K562 (cell line): ENCODE data around the gene LRRC70. TPM values are rescaled to one million over a fixed set of nuclear protein-coding genes. Genes with fewer than 3 reads are reported as not detected.

Experiments
- ATAC-seq: fragments of 200-7000 bp; cut with Tn5 transposase; 3 replicates; pipeline ENCODE4 v1.9.1; 2020; ENCODE audit warnings: moderate library complexity
- BruUV-seq: library from RNA; stranded (reverse); fragments of 400-500 nt; replicated peaks from 2 replicates; lab custom pipeline; 2021; lab: Mats Ljungman, UMichigan
- CTCF ChIA-PET: fragments of 300-600 bp; formaldehyde crosslinking; extraction: SDS; loops from one replicate; lab custom pipeline; 2021; ENCODE audit warnings: low intra/inter-chr PET ratio; lab: Yijun Ruan, JAX
- POLR2A ChIA-PET: fragments of 300-600, 350-650 bp; sonication (Branson Sonifier 250); formaldehyde crosslinking; extraction: SDS; loops from one replicate; lab custom pipeline; 2021; ENCODE audit warnings: antibody characterized with exemption, inconsistent platforms; lab: Yijun Ruan, JAX
- DNase-seq, 4 experiments: peaks; one replicate each; pipeline versions ENCODE4 v3.0.0 to v3.0.0-alpha.2; 2011 to 2018; ENCODE audit warnings: low spot score in 3 of 4, mixed read lengths in 3 of 4; ENCODE audit errors: extremely low read depth in 1 of 4
- FAIRE-seq: peaks from 2 replicates; lab custom pipeline; 2011; peaks lifted over from hg19 to GRCh38; lab: Jason Lieb, UNC
- H2AFZ ChIP-seq: 2 replicates; pipeline ENCODE4 v1.6.0; 2011; ENCODE audit warnings: low read depth, low read length, control low read depth, inconsistent platforms
- H3K27ac ChIP-seq: fragments of 200-600 bp; 3 replicates; pipeline ENCODE4 v1.8.0; 2011; ENCODE audit warnings: low read depth, mild to moderate bottlenecking, control low read depth, inconsistent platforms, low read length, moderate library complexity, mixed read lengths; ENCODE audit errors: extremely low read depth
- H3K27me3 ChIP-seq, 2 experiments: fragments of 300-600 bp in 1 of 2; 2 replicates in 1 of 2; 3 replicates in 1 of 2; pipeline versions ENCODE4 v1.6.0 to v1.8.0; 2011; ENCODE audit warnings: inconsistent platforms in 2 of 2, low read length in 2 of 2, mild to moderate bottlenecking in 1 of 2, mixed read lengths in 1 of 2, moderate library complexity in 1 of 2; ENCODE audit not compliant: control insufficient read depth in 2 of 2, insufficient read depth in 2 of 2
- H3K36me3 ChIP-seq: fragments of 300-600 bp; 3 replicates; pipeline ENCODE4 v1.8.0; 2011; ENCODE audit warnings: mild to moderate bottlenecking, low read length, inconsistent platforms; ENCODE audit not compliant: control insufficient read depth, insufficient read depth
- H3K4me1 ChIP-seq, 2 experiments: fragments of 200-600 bp in 1 of 2; replicated peaks in 1 of 2; 2 replicates in 1 of 2; 3 replicates in 1 of 2; pipeline versions ENCODE4 v1.5.1 to v1.8.0; 2011; ENCODE audit warnings: inconsistent platforms in 2 of 2, low read length in 2 of 2, mild to moderate bottlenecking in 1 of 2, mixed read lengths in 1 of 2, moderate library complexity in 1 of 2; ENCODE audit not compliant: control insufficient read depth in 2 of 2, insufficient read depth in 2 of 2
- H3K4me2 ChIP-seq: 2 replicates; pipeline ENCODE4 v1.6.1; 2011; ENCODE audit warnings: low read length, control low read depth, inconsistent platforms, mixed read lengths; ENCODE audit not compliant: insufficient read depth
- H3K4me3 ChIP-seq: fragments of 200-600 bp; sonication (generic), shearing (Covaris generic); 2 replicates; pipeline ENCODE4 v1.5.1; 2016; ENCODE audit warnings: control low read depth, inconsistent platforms
- H3K79me2 ChIP-seq: fragments of 200-600 bp; 3 replicates; pipeline ENCODE4 v1.8.0; 2011; ENCODE audit warnings: low read length, inconsistent platforms; ENCODE audit not compliant: control insufficient read depth, insufficient read depth
- H3K9ac ChIP-seq, 2 experiments: 2 replicates each; pipeline versions ENCODE4 v1.6.0 to v1.6.1; 2011; ENCODE audit warnings: low read depth in 2 of 2, low read length in 2 of 2, control low read depth in 1 of 2, inconsistent platforms in 1 of 2, mild to moderate bottlenecking in 1 of 2, mixed read lengths in 1 of 2; ENCODE audit not compliant: insufficient read depth in 1 of 2
- H3K9me1 ChIP-seq: one replicate; pipeline ENCODE4 v1.6.0; 2011; ENCODE audit warnings: inconsistent platforms, mild to moderate bottlenecking, low read length, moderate library complexity; ENCODE audit not compliant: control insufficient read depth, insufficient read depth
- H3K9me3 ChIP-seq: replicated peaks from 2 replicates; pipeline ENCODE4 v1.5.1; 2011; ENCODE audit warnings: low read depth, low read length, inconsistent platforms; ENCODE audit not compliant: control insufficient read depth, insufficient read depth
- H4K20me1 ChIP-seq: replicated peaks from 2 replicates; pipeline ENCODE4 v1.6.1; 2011; ENCODE audit warnings: low read length, inconsistent platforms, mixed read lengths; ENCODE audit not compliant: control insufficient read depth, insufficient read depth
- BRD9 ChIP-seq: fragments of 450-650 bp; IDR thresholded peaks from 2 replicates; pipeline ENCODE4 v1.6.1; 2018; ENCODE audit warnings: low read depth; ENCODE audit not compliant: partially characterized antibody
- FOXP1 ChIP-seq: sonication (generic); formaldehyde crosslinking; IDR thresholded peaks from 2 replicates; pipeline ENCODE4 v1.8.0; 2022; ENCODE audit warnings: mild to moderate bottlenecking, missing genetic modification reagents
- HMG20A ChIP-seq: fragments of 450-650 bp; formaldehyde crosslinking; conservative IDR thresholded peaks from 2 replicates; pipeline ENCODE4 v1.4.0; 2020; ENCODE audit warnings: mild to moderate bottlenecking, mixed read lengths
- HNRNPK ChIP-seq: fragments of 200-400 bp; formaldehyde crosslinking; IDR thresholded peaks from one replicate; pipeline ENCODE4 v1.6.1; 2018; ENCODE audit warnings: mild to moderate bottlenecking, low read depth, low read length; ENCODE audit not compliant: poor library complexity, severe bottlenecking
- HOMEZ ChIP-seq: fragments of 250-450 bp; sonication (Bioruptor Pico); IDR thresholded peaks from 2 replicates; pipeline ENCODE4 v1.4.0; 2020; ENCODE audit warnings: mild to moderate bottlenecking, moderate library complexity
- NFRKB ChIP-seq: fragments of 450-650 bp; IDR thresholded peaks from 2 replicates; pipeline ENCODE4 v1.6.1; 2016; ENCODE audit warnings: low read depth
- TAF9B ChIP-seq: fragments of 450-650 bp; IDR thresholded peaks from 2 replicates; pipeline ENCODE4 v1.6.1; 2018; ENCODE audit warnings: mild to moderate bottlenecking; ENCODE audit not compliant: partially characterized antibody
- TBL1XR1 ChIP-seq, 2 experiments: IDR thresholded peaks; 2 replicates each; pipeline ENCODE4 v1.6.1; 2012; ENCODE audit warnings: improper control_type of control experiment in 2 of 2, low read length in 2 of 2, mild to moderate bottlenecking in 1 of 2
- in situ Hi-C: fragments of 300-500 bp; cut with MboI; formaldehyde crosslinking; loops from 4 replicates; pipeline ENCODE4 v1.15.0; 2018; ENCODE audit warnings: inconsistent platforms, mixed read lengths
- intact Hi-C: fragments of 100-400 bp; cut with micrococcal nuclease; formaldehyde crosslinking; loops from 2 replicates; pipeline ENCODE4 v1.14.2; 2022
- polyA plus RNA-seq, 8 experiments: library from polyadenylated mRNA; depleted of rRNA in 4 of 8; stranded (reverse) in 5 of 8; unstranded in 3 of 8; fragments of >200 nt; fragmentation: Nextera tagmentation in 2 of 8; fragmentation: Illumina TruSeq in 1 of 8; extraction: Ambion mirVana in 2 of 8; extraction: Trizol in 1 of 8; gene quantifications; 2 replicates each; pipeline versions ENCODE4 v1.2.1 to v1.2.3, GENCODE V29; 2011 to 2014; ENCODE audit warnings: inconsistent platforms in 1 of 8, missing spikeins in 1 of 8
- total RNA-seq, 7 experiments: library from RNA; depleted of rRNA in 6 of 7; stranded (reverse); fragments of >200 nt in 6 of 7; fragmentation: Illumina TruSeq in 2 of 7; extraction: Trizol in 2 of 7; gene quantifications; 2 replicates each; pipeline versions ENCODE4 v1.2.1 to v1.2.3, GENCODE V29; 2011 to 2021; ENCODE audit warnings: low replicate concordance in 1 of 7
- TF ChIP-seq, protein P1 (sequence below): sonication (generic); formaldehyde crosslinking; IDR thresholded peaks from 2 replicates; pipeline ENCODE4 v1.8.1; 2023; ENCODE audit warnings: missing genetic modification reagents, mild to moderate bottlenecking, borderline replicate concordance
- TF ChIP-seq, protein P2 (sequence below): sonication (generic); formaldehyde crosslinking; IDR thresholded peaks from 2 replicates; pipeline ENCODE4 v1.8.1; 2023; ENCODE audit warnings: mild to moderate bottlenecking, missing genetic modification reagents

Gene LRRC70
- total and polyA plus RNA-seq, 9 of the 15 experiments (the other 6 are each of a cell fraction or from before 2014, with no cell fraction given), result 0.21 to 2.1 (median 0.73) TPM

GRCh38 chr5:62617943-62618342, 39.3 kb downstream of the LRRC70 start:
- Histone ChIP-seq H3K36me3 (peaks cover 16% of the 10 kb centered on the region; the same call in 1 of the 3 replicates), H4K20me1 (no peaks in the 10 kb centered on the region), H3K79me2 (peaks cover 6% of the 10 kb centered on the region; the same call in 2 of the 3 replicates), H3K27me3 (no peaks in the 10 kb centered on the region), H3K4me1 (peaks cover 0 to 7% of the 10 kb centered on the region in 2 experiments; a peak in 1 of 5 replicates), H3K27ac (no peak overlapping the region), H3K9me3 (no peaks in the 10 kb centered on the region), H3K9me1 (no peaks in the 10 kb centered on the region), H2AFZ (no peak overlapping the region), H3K4me3 (no peak overlapping the region), H3K9ac (no peak overlapping the region), H3K4me2 (no peak overlapping the region)
- ChIA-PET POLR2A (no interaction called here), CTCF (no interaction called here)
- intact Hi-C loops (loop anchor here (10.0 kb wide), 1 partner anchor 63 kb away; no protein-coding TSS in a partner anchor), in situ Hi-C loops (no loop called here)
- no TSS peak for BruUV-seq
- ATAC-seq, result no peak
- no peak for DNase-seq
- FAIRE-seq, result no peak
- no peak for TF ChIP-seq NFRKB
- no peak for TF ChIP-seq TBL1XR1 (IDR thresholded peaks at IDR 0.05; ENCODE audit: low read length in 2 of 2)
- TF ChIP-seq, protein P1, sequence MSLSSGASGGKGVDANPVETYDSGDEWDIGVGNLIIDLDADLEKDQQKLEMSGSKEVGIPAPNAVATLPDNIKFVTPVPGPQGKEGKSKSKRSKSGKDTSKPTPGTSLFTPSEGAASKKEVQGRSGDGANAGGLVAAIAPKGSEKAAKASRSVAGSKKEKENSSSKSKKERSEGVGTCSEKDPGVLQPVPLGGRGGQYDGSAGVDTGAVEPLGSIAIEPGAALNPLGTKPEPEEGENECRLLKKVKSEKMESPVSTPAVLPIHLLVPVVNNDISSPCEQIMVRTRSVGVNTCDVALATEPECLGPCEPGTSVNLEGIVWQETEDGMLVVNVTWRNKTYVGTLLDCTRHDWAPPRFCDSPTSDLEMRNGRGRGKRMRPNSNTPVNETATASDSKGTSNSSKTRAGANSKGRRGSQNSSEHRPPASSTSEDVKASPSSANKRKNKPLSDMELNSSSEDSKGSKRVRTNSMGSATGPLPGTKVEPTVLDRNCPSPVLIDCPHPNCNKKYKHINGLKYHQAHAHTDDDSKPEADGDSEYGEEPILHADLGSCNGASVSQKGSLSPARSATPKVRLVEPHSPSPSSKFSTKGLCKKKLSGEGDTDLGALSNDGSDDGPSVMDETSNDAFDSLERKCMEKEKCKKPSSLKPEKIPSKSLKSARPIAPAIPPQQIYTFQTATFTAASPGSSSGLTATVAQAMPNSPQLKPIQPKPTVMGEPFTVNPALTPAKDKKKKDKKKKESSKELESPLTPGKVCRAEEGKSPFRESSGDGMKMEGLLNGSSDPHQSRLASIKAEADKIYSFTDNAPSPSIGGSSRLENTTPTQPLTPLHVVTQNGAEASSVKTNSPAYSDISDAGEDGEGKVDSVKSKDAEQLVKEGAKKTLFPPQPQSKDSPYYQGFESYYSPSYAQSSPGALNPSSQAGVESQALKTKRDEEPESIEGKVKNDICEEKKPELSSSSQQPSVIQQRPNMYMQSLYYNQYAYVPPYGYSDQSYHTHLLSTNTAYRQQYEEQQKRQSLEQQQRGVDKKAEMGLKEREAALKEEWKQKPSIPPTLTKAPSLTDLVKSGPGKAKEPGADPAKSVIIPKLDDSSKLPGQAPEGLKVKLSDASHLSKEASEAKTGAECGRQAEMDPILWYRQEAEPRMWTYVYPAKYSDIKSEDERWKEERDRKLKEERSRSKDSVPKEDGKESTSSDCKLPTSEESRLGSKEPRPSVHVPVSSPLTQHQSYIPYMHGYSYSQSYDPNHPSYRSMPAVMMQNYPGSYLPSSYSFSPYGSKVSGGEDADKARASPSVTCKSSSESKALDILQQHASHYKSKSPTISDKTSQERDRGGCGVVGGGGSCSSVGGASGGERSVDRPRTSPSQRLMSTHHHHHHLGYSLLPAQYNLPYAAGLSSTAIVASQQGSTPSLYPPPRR (CRISPR knock-in tag), result no peak
- no peak for TF ChIP-seq BRD9
- TF ChIP-seq HNRNPK, result no peak
- TF ChIP-seq HOMEZ (CRISPR knock-in tag), result no peak
- no peak for TF ChIP-seq HMG20A (CRISPR knock-in tag)
- no peak for TF ChIP-seq FOXP1
- TF ChIP-seq, protein P2, sequence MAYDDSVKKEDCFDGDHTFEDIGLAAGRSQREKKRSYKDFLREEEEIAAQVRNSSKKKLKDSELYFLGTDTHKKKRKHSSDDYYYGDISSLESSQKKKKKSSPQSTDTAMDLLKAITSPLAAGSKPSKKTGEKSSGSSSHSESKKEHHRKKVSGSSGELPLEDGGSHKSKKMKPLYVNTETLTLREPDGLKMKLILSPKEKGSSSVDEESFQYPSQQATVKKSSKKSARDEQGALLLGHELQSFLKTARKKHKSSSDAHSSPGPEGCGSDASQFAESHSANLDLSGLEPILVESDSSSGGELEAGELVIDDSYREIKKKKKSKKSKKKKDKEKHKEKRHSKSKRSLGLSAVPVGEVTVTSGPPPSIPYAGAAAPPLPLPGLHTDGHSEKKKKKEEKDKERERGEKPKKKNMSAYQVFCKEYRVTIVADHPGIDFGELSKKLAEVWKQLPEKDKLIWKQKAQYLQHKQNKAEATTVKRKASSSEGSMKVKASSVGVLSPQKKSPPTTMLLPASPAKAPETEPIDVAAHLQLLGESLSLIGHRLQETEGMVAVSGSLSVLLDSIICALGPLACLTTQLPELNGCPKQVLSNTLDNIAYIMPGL (CRISPR knock-in tag), result no peak
- TF ChIP-seq TAF9B, result no peak
